ENCODE measurements around the gene ADAMTS13. TPM values are rescaled to one million over a fixed set of nuclear protein-coding genes. Genes with fewer than 3 reads are reported as not detected.

ADAMTS13 gene
- total and polyA plus RNA-seq, 2 experiments from 2014 or later = 1.4 to 2.2 TPM

GRCh38 chr9:133464638-133465037 lies 42.5 kb downstream of the ADAMTS13 start:
- DNase-seq = no peak
- no peaks in the 10 kb centered on the region for H3K9me2 ChIP-seq (ENCODE audit: insufficient read depth)
- H3K9me3 ChIP-seq (ENCODE audit: low read depth) = no peaks in the 10 kb centered on the region
- no peaks in the 10 kb centered on the region for H3K4me1 ChIP-seq (ENCODE audit: insufficient read depth)
- no peak overlapping the region for H3K9ac ChIP-seq
- no peaks in the 10 kb centered on the region for H3K27me3 ChIP-seq (replicated peaks; ENCODE audit: insufficient read depth)
- in situ Hi-C loops (cut with MboI) = no loop called here
- H4K20me1 ChIP-seq (ENCODE audit: insufficient read depth) = no peaks in the 10 kb centered on the region
- no peak overlapping the region for H2AFZ ChIP-seq
- no peak overlapping the region for H3K27ac ChIP-seq
- H3F3A ChIP-seq (ENCODE audit: insufficient read depth) = no peaks in the 10 kb centered on the region; the same call in 1 of the 2 replicates
- H3K4me3 ChIP-seq = no peak overlapping the region
- TF ChIP-seq EZH2phosphoT487 (IDR thresholded peaks at IDR 0.05; ENCODE audit: insufficient read depth, low read depth) (no peak), EZH2 (IDR thresholded peaks at IDR 0.05; ENCODE audit: insufficient read depth, poor library complexity, severe bottlenecking) (no peak)
- WGBS, 2 experiments (ENCODE audit: low coverage in 1 of 2, low lambda C conversion rate in 2 of 2, missing lambda C conversion rate in 2 of 2) = 93 to 96% methylated on average over 10 of the region's 10 CpGs
- H3K4me2 ChIP-seq (ENCODE audit: unreplicated experiment) = no peak overlapping the region
- H3K79me2 ChIP-seq (ENCODE audit: insufficient read depth) = no peaks in the 10 kb centered on the region
- no peaks in the 10 kb centered on the region for H3K36me3 ChIP-seq (ENCODE audit: low read depth)

GRCh38 chr9:133465984-133466383 lies 43.8 kb downstream of the ADAMTS13 start:
- H3K4me1 ChIP-seq (ENCODE audit: insufficient read depth) = no peaks in the 10 kb centered on the region
- no peaks in the 10 kb centered on the region for H4K20me1 ChIP-seq (ENCODE audit: insufficient read depth)
- H3K27me3 ChIP-seq (replicated peaks; ENCODE audit: insufficient read depth) = no peaks in the 10 kb centered on the region
- no peaks in the 10 kb centered on the region for H3K9me2 ChIP-seq (ENCODE audit: insufficient read depth)
- in situ Hi-C loops (cut with MboI) = no loop called here
- DNase-seq = no peak
- WGBS, 2 experiments (ENCODE audit: low coverage in 1 of 2, low lambda C conversion rate in 2 of 2, missing lambda C conversion rate in 2 of 2) = 94 to 96% methylated on average over 6 of the region's 6 CpGs
- H3K9ac ChIP-seq = no peak overlapping the region
- H3K27ac ChIP-seq = no peak overlapping the region
- no peak overlapping the region for H3K4me3 ChIP-seq
- no peaks in the 10 kb centered on the region for H3K9me3 ChIP-seq (ENCODE audit: low read depth)
- no peak for TF ChIP-seq EZH2 (IDR thresholded peaks at IDR 0.05; ENCODE audit: insufficient read depth, poor library complexity, severe bottlenecking)
- no peak for TF ChIP-seq EZH2phosphoT487 (IDR thresholded peaks at IDR 0.05; ENCODE audit: insufficient read depth, low read depth)
- no peak overlapping the region for H2AFZ ChIP-seq
- H3K36me3 ChIP-seq (ENCODE audit: low read depth) = no peaks in the 10 kb centered on the region
- H3K79me2 ChIP-seq (ENCODE audit: insufficient read depth) = no peaks in the 10 kb centered on the region
- no peak overlapping the region for H3K4me2 ChIP-seq (ENCODE audit: unreplicated experiment)
- H3F3A ChIP-seq (ENCODE audit: insufficient read depth) = no peaks in the 10 kb centered on the region; the same call in 1 of the 2 replicates

- Histone ChIP-seq H3K4me1 (ENCODE audit: insufficient read depth) (no peaks in the 10 kb centered on the region), H3K9ac (no peak overlapping the region), H2AFZ (no peak overlapping the region), H3K36me3 (ENCODE audit: low read depth) (no peaks in the 10 kb centered on the region), H3K4me2 (ENCODE audit: unreplicated experiment) (no peak overlapping the region), H3K27me3 (replicated peaks; ENCODE audit: insufficient read depth) (no peaks in the 10 kb centered on the region), H3K9me3 (ENCODE audit: low read depth) (no peaks in the 10 kb centered on the region), H4K20me1 (ENCODE audit: insufficient read depth) (no peaks in the 10 kb centered on the region), H3K27ac (no peak overlapping the region), H3F3A (ENCODE audit: insufficient read depth) (no peaks in the 10 kb centered on the region; the same call in 1 of the 2 replicates), H3K79me2 (ENCODE audit: insufficient read depth) (no peaks in the 10 kb centered on the region), H3K9me2 (ENCODE audit: insufficient read depth) (no peaks in the 10 kb centered on the region), H3K4me3 (no peak overlapping the region)
- in situ Hi-C loops (cut with MboI) = no loop called here
- TF ChIP-seq EZH2phosphoT487 (IDR thresholded peaks at IDR 0.05; ENCODE audit: insufficient read depth, low read depth) = no peak
- TF ChIP-seq EZH2 (IDR thresholded peaks at IDR 0.05; ENCODE audit: insufficient read depth, poor library complexity, severe bottlenecking) = no peak
- no peak for DNase-seq
- 80 to 82% methylated on average over 10 of the region's 10 CpGs for WGBS, 2 experiments (ENCODE audit: low coverage in 1 of 2, low lambda C conversion rate in 2 of 2, missing lambda C conversion rate in 2 of 2)
These were observed 44.9 kb downstream of the ADAMTS13 start for GRCh38 chr9:133467101-133467500.

- Histone ChIP-seq H3K27ac (no peak overlapping the region), H3K36me3 (ENCODE audit: low read depth) (no peaks in the 10 kb centered on the region), H3K27me3 (replicated peaks; ENCODE audit: insufficient read depth) (no peaks in the 10 kb centered on the region), H3K9ac (no peak overlapping the region), H3K9me3 (ENCODE audit: low read depth) (no peaks in the 10 kb centered on the region), H3K79me2 (ENCODE audit: insufficient read depth) (no peaks in the 10 kb centered on the region), H3K4me2 (ENCODE audit: unreplicated experiment) (no peak overlapping the region), H2AFZ (no peak overlapping the region), H3F3A (ENCODE audit: insufficient read depth) (no peaks in the 10 kb centered on the region; the same call in 1 of the 2 replicates), H3K4me1 (ENCODE audit: insufficient read depth) (no peaks in the 10 kb centered on the region), H3K4me3 (no peak overlapping the region), H3K9me2 (ENCODE audit: insufficient read depth) (no peaks in the 10 kb centered on the region), H4K20me1 (ENCODE audit: insufficient read depth) (no peaks in the 10 kb centered on the region)
- TF ChIP-seq EZH2phosphoT487 (IDR thresholded peaks at IDR 0.05; ENCODE audit: insufficient read depth, low read depth) (no peak), EZH2 (IDR thresholded peaks at IDR 0.05; ENCODE audit: insufficient read depth, poor library complexity, severe bottlenecking) (no peak)
- in situ Hi-C loops (cut with MboI) = no loop called here
- DNase-seq = no peak
- WGBS, 2 experiments (ENCODE audit: low coverage in 1 of 2, low lambda C conversion rate in 2 of 2, missing lambda C conversion rate in 2 of 2) = 90% methylated on average over 11 of the region's 11 CpGs
These were observed 46.2 kb downstream of the ADAMTS13 start for GRCh38 chr9:133468374-133468773.

Data from GM23248 (cell line).